NB4 (cell line): Measurements from ENCODE around the gene BHLHE23.
A peak's percentile ranks its signal among the peaks of the same experiment; 100 is the strongest.

Source experiments
- DNase-seq: peaks from one replicate; pipeline ENCODE4 v3.0.0; 2010; ENCODE audit warnings: low read depth
- H3K4me3 ChIP-seq: one replicate; pipeline ENCODE4 v1.5.1; 2011; ENCODE audit warnings: mild to moderate bottlenecking, low read depth, low read length, moderate library complexity
- CTCF ChIP-seq: IDR thresholded peaks from one replicate; pipeline ENCODE4 v1.5.1; 2012; ENCODE audit warnings: low read depth, low read length
- MYC ChIP-seq: IDR thresholded peaks from 2 replicates; pipeline ENCODE4 v1.6.1; 2011; ENCODE audit warnings: low read depth, low read length
- POLR2A ChIP-seq: IDR thresholded peaks from 2 replicates; pipeline ENCODE4 v1.6.1; 2011; ENCODE audit warnings: mild to moderate bottlenecking; ENCODE audit not compliant: insufficient read length; ENCODE audit errors: extremely low read depth
- TF ChIP-seq, protein P1 (sequence below): IDR thresholded peaks from 2 replicates; pipeline ENCODE4 v1.6.1; 2011; ENCODE audit warnings: low read depth, low read length

The BHLHE23 gene

DNA sequence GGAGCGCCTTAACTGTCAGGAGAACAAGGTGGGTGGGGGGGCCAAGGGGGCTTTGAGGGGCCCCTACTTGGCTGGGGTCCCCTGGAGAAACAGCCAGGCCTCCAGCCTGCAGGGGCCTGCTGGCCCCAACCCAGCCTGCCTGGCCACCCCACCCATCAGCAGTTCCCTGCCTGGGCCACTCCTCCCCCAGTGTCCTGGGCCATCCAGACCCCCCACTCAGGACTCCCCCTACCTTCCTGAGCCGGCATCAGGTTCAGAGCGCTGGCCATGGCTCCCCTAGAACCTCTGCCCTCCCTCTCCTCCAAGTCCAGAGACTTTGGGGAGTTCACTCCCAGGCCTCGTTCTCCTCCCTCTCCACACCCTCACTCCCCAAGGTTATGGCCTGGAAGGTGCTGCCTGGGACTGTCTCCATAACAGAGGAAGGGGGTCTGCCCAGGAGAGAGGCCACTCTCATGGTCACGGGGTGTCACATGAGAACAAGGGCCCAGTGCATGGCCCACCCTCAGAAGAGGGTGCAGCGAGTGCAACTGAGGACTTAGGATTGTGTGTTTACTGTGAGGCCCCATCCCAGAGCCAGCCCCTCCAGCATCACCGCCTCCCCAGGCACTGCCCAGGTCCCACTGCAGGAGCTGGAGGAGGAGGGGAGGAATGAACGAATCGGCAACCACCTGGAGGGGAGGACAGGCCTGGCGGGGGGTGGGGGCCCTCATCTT lies 48.2 kb downstream of the BHLHE23 start:
- DNase-seq, result no peak
- TF ChIP-seq POLR2A (no peak), CTCF (no peak)
- TF ChIP-seq, protein P1, sequence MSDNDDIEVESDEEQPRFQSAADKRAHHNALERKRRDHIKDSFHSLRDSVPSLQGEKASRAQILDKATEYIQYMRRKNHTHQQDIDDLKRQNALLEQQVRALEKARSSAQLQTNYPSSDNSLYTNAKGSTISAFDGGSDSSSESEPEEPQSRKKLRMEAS, result no peak
- peak overlapping the region; percentile 25 for H3K4me3 ChIP-seq

GRCh38 chr20:62957136-62958117 lies 49.3 kb downstream of the BHLHE23 start:
- TF ChIP-seq POLR2A, result no peak
- TF ChIP-seq MYC, result no peak
- H3K4me3 ChIP-seq, result no peak overlapping the region
- no peak for DNase-seq

DNA sequence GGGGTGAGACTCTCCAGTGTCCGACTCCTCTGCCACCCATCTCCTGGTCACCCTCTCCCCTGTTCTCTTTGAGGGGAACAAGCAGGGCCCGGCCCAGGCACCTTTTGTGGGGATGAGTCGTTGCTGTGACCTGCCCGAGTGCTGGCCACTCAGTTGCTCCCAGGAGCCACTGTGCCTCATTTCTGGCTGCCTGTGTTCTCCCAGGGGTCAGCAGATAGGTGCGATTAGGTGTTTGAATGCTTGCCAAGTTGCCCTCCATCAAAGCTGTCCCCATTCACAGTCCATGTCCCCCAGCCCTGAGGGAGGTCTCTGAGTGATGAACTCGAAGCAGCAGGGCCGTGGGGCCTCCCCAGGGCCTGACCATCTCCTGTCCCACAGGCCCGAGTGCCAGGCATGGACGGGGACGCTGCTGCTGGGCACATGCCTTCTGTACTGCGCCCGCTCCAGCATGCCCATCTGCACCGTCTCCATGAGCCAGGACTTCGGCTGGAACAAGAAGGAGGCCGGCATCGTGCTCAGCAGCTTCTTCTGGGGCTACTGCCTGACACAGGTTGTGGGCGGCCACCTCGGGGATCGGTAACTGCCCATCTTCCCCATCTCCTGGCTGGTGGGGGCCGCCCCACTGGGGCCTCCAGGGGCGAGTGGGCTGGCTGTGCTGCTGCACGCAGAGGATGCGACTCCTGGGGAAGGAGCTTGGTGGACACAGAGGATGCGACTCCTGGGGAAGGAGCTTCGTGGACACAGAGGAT lies 50.2 kb downstream of the BHLHE23 start:
- TF ChIP-seq CTCF (no peak), POLR2A (no peak), MYC (no peak)
- TF ChIP-seq, protein P1, result no peak
- DNase-seq, result no peak
- H3K4me3 ChIP-seq, result no peak overlapping the region
